ENCODE measurements around the gene NPEPL1.

The NPEPL1 gene

DNA sequence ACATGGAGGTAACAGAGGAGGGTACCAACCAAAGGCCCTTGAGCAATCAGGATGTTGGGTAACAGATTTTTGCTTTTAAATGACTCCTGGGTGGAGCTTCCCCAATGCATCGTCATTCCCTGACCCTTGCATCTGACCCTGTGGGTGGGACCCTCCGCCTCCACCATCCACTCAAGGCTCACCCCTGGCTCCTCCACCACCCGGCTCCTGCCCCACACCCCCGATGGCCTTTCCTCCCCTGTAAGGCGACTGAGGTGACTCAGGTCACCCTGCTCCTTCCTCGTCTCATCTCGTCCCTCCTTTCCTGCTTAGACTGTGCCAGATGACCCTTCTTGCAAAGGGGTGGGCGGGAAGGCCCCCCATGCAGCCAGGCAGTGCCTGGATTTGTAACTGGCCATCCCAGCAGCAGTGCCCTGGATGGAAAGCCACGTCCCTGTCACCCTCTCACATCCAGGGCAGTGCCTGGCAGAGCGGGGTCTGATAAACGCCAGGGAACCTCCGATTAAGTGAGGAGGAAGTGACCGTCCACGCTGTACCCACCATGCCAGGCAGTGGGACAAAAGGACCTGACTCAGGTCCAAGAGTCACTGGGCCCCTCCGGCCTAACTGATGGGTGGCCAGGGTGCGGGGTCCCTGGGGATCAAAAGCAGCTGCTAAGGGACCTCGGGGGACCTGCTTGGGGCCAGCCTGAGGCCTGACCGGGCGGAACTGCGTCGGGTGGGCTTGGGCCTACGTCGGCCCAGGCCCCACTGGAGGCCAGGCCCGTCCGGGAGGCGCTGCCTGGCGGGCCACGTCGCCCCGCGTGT lies 624 bp upstream of the NPEPL1 start:
- peak; percentile 85 for DNase-seq (ENCODE audit: low read depth)
- TF ChIP-seq, protein P1, sequence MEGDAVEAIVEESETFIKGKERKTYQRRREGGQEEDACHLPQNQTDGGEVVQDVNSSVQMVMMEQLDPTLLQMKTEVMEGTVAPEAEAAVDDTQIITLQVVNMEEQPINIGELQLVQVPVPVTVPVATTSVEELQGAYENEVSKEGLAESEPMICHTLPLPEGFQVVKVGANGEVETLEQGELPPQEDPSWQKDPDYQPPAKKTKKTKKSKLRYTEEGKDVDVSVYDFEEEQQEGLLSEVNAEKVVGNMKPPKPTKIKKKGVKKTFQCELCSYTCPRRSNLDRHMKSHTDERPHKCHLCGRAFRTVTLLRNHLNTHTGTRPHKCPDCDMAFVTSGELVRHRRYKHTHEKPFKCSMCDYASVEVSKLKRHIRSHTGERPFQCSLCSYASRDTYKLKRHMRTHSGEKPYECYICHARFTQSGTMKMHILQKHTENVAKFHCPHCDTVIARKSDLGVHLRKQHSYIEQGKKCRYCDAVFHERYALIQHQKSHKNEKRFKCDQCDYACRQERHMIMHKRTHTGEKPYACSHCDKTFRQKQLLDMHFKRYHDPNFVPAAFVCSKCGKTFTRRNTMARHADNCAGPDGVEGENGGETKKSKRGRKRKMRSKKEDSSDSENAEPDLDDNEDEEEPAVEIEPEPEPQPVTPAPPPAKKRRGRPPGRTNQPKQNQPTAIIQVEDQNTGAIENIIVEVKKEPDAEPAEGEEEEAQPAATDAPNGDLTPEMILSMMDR (conservative IDR thresholded peaks at IDR 0.05; ENCODE audit: control insufficient read depth, insufficient read depth, low read depth, low read length): no peak
- H3K4me3 ChIP-seq (ENCODE audit: control insufficient read depth, low read depth, low read length): no peak overlapping the region

DNA sequence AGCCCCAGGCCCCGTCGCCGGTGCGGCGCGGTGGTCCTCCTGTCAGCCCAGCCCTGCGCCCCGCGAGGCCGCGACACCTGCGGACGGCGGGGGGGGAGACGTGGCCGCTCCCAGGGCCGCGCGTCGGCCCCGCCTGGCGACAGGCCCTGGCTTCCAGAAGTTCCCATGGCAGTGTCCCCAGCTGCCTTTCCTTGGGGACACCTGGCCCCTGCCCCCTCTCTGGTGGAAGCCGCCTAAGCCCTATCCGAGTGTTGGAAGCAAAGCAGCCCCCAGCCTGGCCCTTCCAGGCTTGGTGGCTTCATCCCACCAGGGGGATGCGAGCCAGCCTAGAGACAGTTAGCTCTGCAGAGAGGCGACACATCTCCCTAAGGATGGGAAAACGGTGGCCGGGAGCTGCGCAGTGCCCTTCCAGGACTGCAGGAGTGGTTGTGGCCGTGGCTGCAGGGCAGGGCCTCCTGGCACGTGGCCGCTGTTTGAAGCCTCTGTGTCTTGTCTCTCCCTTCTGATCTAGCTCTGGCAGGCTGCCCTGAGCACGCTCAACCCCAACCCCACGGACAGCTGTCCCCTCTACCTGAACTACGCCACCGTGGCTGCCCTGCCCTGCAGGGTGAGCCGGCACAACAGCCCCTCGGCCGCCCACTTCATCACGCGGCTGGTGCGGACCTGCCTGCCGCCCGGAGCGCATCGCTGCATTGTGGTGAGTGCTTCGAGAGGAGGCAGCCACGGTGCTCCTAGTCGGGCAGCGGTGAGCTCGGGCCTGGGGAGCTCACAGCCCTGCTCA lies 816 bp downstream of the NPEPL1 start:
- TF ChIP-seq, protein P1 (conservative IDR thresholded peaks at IDR 0.05; ENCODE audit: control insufficient read depth, insufficient read depth, low read depth, low read length): no peak
- DNase-seq (ENCODE audit: low read depth): no peak
- peak overlapping the region; percentile 41 for H3K4me3 ChIP-seq (ENCODE audit: control insufficient read depth, low read depth, low read length)

DNA sequence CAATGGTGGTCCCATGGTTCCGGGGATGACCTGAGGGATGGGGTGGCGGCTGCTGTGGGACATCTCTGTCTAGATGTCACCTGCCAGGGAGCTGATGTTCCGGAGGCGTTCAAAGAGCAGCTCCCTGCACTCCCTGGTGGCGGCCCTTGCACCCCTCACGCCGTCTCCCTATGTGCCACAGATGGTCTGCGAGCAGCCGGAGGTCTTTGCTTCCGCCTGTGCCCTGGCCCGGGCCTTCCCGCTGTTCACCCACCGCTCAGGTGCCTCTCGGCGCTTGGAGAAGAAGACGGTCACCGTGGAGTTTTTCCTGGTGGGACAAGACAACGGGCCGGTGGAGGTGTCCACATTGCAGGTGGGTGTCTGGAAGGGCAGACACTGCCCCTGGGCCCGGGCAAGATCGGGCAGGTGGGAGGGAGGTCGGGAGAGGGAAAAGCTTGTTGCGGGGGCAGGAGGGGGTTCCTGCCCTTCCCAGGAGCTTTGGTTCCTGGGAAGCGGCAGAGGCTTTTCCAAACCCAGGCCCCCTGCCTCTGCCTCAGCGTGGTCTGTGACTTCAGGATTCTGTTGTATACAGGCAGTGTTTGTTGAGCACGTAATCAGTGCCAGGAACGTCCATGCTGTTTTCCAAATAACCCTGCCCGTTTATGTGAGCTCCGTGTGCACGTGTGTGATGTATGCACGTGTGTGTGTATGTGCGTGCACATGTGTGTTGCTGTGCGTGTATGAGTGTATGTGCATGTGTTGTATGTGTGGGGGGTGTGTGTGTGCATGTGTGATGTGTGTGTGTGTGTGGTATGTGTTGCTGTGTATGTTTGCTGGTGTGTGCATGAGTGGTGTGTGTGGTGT lies 1.9 kb downstream of the NPEPL1 start:
- H3K4me3 ChIP-seq (ENCODE audit: control insufficient read depth, low read depth, low read length): no peak overlapping the region
- TF ChIP-seq, protein P1 (conservative IDR thresholded peaks at IDR 0.05; ENCODE audit: control insufficient read depth, insufficient read depth, low read depth, low read length): no peak
- DNase-seq (ENCODE audit: low read depth): no peak

DNA sequence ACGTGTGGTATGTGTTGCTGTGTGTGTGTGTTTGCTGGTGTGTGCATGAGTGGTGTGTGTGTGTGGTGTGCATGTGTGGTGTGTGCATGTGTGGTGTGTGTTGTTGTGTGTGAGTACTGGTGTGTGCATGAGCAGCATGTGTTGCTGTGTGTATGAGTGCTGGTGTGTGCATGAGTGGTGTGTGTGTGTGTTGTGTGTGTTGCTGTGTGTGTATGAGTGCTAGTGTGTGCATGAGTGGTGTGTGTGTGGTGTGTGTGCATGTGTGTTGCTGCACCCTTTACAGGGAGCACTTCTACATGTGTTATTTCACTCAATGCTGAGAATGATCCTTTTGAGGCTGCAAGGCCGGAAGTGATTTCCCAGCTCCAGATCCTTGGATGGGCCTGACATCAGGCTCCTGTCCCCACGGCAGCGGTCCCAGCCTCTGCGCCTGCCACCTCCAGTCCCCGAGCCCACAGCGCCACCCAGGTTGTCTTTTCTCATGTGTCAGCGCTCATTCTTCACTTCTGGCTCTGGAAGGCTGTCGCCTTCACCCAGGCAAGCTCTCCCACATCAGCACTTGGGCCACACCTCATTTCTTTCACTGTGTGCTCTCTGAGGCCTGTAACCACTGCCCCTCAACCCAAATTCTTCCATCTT lies 2.6 kb downstream of the NPEPL1 start:
- TF ChIP-seq, protein P1 (conservative IDR thresholded peaks at IDR 0.05; ENCODE audit: control insufficient read depth, insufficient read depth, low read depth, low read length): no peak
- no peak for DNase-seq (ENCODE audit: low read depth)
- no peak overlapping the region for H3K4me3 ChIP-seq (ENCODE audit: control insufficient read depth, low read depth, low read length)

DNA sequence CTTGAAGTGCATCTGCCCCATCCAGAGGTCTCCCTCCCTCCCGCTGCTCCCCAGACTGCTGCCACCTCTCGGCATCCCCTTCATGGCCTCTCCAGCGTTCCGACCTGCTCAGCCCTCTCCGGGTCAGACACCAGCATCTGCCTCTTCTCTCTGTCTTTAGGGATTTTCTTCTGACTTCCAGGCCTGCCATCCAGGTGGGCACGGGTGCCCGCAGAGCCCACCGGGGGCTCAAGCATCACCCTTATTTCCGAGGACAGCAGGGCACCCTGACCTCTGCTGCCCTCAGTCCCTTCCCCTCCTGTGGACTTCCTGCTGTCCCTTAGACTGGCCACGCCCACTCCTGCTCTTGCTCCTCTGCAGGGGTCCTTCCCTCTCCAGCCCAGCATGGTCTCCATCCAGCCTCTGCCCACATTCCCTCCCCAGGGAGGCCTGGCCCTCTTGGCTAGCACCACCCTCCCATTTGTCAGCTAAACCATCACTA lies 3.3 kb downstream of the NPEPL1 start:
- TF ChIP-seq, protein P1 (conservative IDR thresholded peaks at IDR 0.05; ENCODE audit: control insufficient read depth, insufficient read depth, low read depth, low read length): no peak
- no peak overlapping the region for H3K4me3 ChIP-seq (ENCODE audit: control insufficient read depth, low read depth, low read length)
- DNase-seq (ENCODE audit: low read depth): no peak

Measured in fibroblast of mammary gland (primary cell).